WTC11 (cell line): ENCODE results near the gene MDM1. TPM values are rescaled to one million over a fixed set of nuclear protein-coding genes. Genes with fewer than 3 reads are reported as not detected.

ENCODE experiments used
- ATAC-seq: fragments of 200-7000 bp; cut with Tn5 transposase; 2 replicates; pipeline ENCODE4 v1.10.0; 2021; ENCODE audit warnings: mild to moderate bottlenecking, moderate library complexity
- CTCF ChIA-PET: fragments of 300-600 bp; sonication (Branson Sonifier 250); formaldehyde crosslinking; loops from one replicate; lab custom pipeline; 2021; ENCODE audit warnings: antibody characterized with exemption; lab: Charles Lee
- POLR2A ChIA-PET: fragments of 350-600 bp; sonication (Branson Sonifier 250); formaldehyde crosslinking; loops from one replicate; lab custom pipeline; 2021; ENCODE audit warnings: antibody characterized with exemption; lab: Charles Lee
- DNase-seq: peaks from one replicate; pipeline ENCODE4 v3.0.0; 2021; ENCODE audit warnings: low spot score
- H3K27ac Mint-ChIP-seq: 2 replicates; pipeline ENCODE4 v1.8.0; 2021; ENCODE audit warnings: mixed read lengths
- H3K27me3 Mint-ChIP-seq: 2 replicates; pipeline ENCODE4 v1.8.0; 2021; ENCODE audit warnings: low read depth, mild to moderate bottlenecking, moderate library complexity, mixed read lengths
- H3K36me3 Mint-ChIP-seq: 2 replicates; pipeline ENCODE4 v1.8.0; 2021; ENCODE audit warnings: mixed read lengths
- H3K4me1 Mint-ChIP-seq: 2 replicates; pipeline ENCODE4 v1.8.0; 2022; ENCODE audit warnings: mixed read lengths
- H3K4me3 Mint-ChIP-seq: 2 replicates; pipeline ENCODE4 v1.8.0; 2021; ENCODE audit warnings: mild to moderate bottlenecking, moderate library complexity, mixed read lengths
- H3K9me3 Mint-ChIP-seq: 2 replicates; pipeline ENCODE4 v1.8.0; 2021; ENCODE audit warnings: mixed read lengths
- AR ChIP-seq: fragments of 250-450 bp; sonication (Bioruptor Pico); IDR thresholded peaks from 2 replicates; pipeline ENCODE4 v1.9.0; 2021; ENCODE audit warnings: mild to moderate bottlenecking
- CBFB ChIP-seq: sonication (generic); formaldehyde crosslinking; IDR thresholded peaks from 2 replicates; pipeline ENCODE4 v1.8.1; 2022; ENCODE audit warnings: mild to moderate bottlenecking, low read depth, missing genetic modification reagents
- CDX4 ChIP-seq: fragments of 250-450 bp; sonication (Bioruptor Pico); IDR thresholded peaks from 2 replicates; pipeline ENCODE4 v1.9.0; 2021; ENCODE audit warnings: moderate library complexity, mild to moderate bottlenecking, inconsistent platforms, borderline replicate concordance
- EMX1 ChIP-seq: fragments of 250-450 bp; sonication (Bioruptor Pico); IDR thresholded peaks from 2 replicates; pipeline ENCODE4 v1.8.0; 2021; ENCODE audit warnings: mild to moderate bottlenecking
- ETV6 ChIP-seq: sonication (generic); formaldehyde crosslinking; IDR thresholded peaks from 2 replicates; pipeline ENCODE4 v1.8.1; 2022; ENCODE audit warnings: mild to moderate bottlenecking, missing genetic modification reagents
- FOXJ3 ChIP-seq: sonication (generic); formaldehyde crosslinking; IDR thresholded peaks from 2 replicates; pipeline ENCODE4 v1.9.0; 2021; ENCODE audit warnings: missing genetic modification reagents, mild to moderate bottlenecking, borderline replicate concordance
- GRHL2 ChIP-seq: fragments of 250-450 bp; sonication (Bioruptor Pico); IDR thresholded peaks from 2 replicates; pipeline ENCODE4 v1.8.0; 2022; ENCODE audit warnings: mild to moderate bottlenecking, moderate library complexity; ENCODE audit not compliant: insufficient replicate concordance, severe bottlenecking
- IRF2 ChIP-seq: sonication (generic); formaldehyde crosslinking; IDR thresholded peaks from 2 replicates; pipeline ENCODE4 v1.8.0; 2022; ENCODE audit warnings: low read depth, missing genetic modification reagents, borderline replicate concordance
- JUN ChIP-seq: sonication (generic); formaldehyde crosslinking; IDR thresholded peaks from 2 replicates; pipeline ENCODE4 v1.8.0; 2023; ENCODE audit warnings: mild to moderate bottlenecking, missing genetic modification reagents
- KAT7 ChIP-seq: sonication (generic); formaldehyde crosslinking; IDR thresholded peaks from 2 replicates; pipeline ENCODE4 v1.8.1; 2023; ENCODE audit warnings: missing genetic modification reagents, mild to moderate bottlenecking, borderline replicate concordance
- MYBL2 ChIP-seq: sonication (generic); formaldehyde crosslinking; IDR thresholded peaks from 2 replicates; pipeline ENCODE4 v1.8.1; 2023; ENCODE audit warnings: mild to moderate bottlenecking, moderate library complexity, missing genetic modification reagents
- NR1H2 ChIP-seq: sonication (generic); formaldehyde crosslinking; IDR thresholded peaks from 2 replicates; pipeline ENCODE4 v1.9.0; 2021; ENCODE audit warnings: mild to moderate bottlenecking, moderate library complexity, missing genetic modification reagents
- PRRX2 ChIP-seq: fragments of 250-450 bp; sonication (Bioruptor Pico); IDR thresholded peaks from 2 replicates; pipeline ENCODE4 v1.8.0; 2021; ENCODE audit warnings: mild to moderate bottlenecking
- SP1 ChIP-seq: sonication (generic); formaldehyde crosslinking; conservative IDR thresholded peaks from 2 replicates; pipeline ENCODE4 v1.8.1; 2022; ENCODE audit warnings: missing genetic modification reagents
- TEAD4 ChIP-seq: sonication (generic); formaldehyde crosslinking; IDR thresholded peaks from 2 replicates; pipeline ENCODE4 v1.8.0; 2022; ENCODE audit warnings: mild to moderate bottlenecking, missing genetic modification reagents
- TP53 ChIP-seq: sonication (generic); formaldehyde crosslinking; IDR thresholded peaks from 2 replicates; pipeline ENCODE4 v1.8.1; 2023; ENCODE audit warnings: mild to moderate bottlenecking, missing genetic modification reagents
- USF1 ChIP-seq: sonication (generic); formaldehyde crosslinking; IDR thresholded peaks from 2 replicates; pipeline ENCODE4 v1.8.0; 2022; ENCODE audit warnings: mild to moderate bottlenecking, missing genetic modification reagents
- ZMAT4 ChIP-seq: fragments of 250-450 bp; sonication (Bioruptor Pico); IDR thresholded peaks from 2 replicates; pipeline ENCODE4 v1.9.0; 2021; ENCODE audit warnings: mild to moderate bottlenecking
- ZNF396 ChIP-seq: fragments of 250-450 bp; sonication (Bioruptor Pico); IDR thresholded peaks from 2 replicates; pipeline ENCODE4 v1.8.0; 2021; ENCODE audit warnings: mild to moderate bottlenecking, moderate library complexity, borderline replicate concordance
- ZNF425 ChIP-seq: fragments of 250-450 bp; sonication (Bioruptor Pico); conservative IDR thresholded peaks from 2 replicates; pipeline ENCODE4 v1.9.0; 2021; ENCODE audit warnings: mild to moderate bottlenecking
- ZSCAN18 ChIP-seq: fragments of 250-450 bp; sonication (Bioruptor Pico); IDR thresholded peaks from 2 replicates; pipeline ENCODE4 v2.1.2; 2022; ENCODE audit warnings: mild to moderate bottlenecking, moderate library complexity
- total RNA-seq: library from RNA; stranded (reverse); gene quantifications from 3 replicates; pipeline ENCODE4 v1.2.3, GENCODE V29; 2021

Gene MDM1
- total RNA-seq, 1 experiment from 2014 or later: 9.1 TPM

- peak overlapping the region; percentile 86 for H3K4me3 Mint-ChIP-seq
- POLR2A ChIA-PET: interaction anchor here (0.6 kb wide), 1 partner anchor 34 kb away, joined by 3 read pairs; no protein-coding TSS in a partner anchor
Measured at GRCh38 chr12:68331500-68331868, 678 bp downstream of the MDM1 start.

GRCh38 chr12:68327896-68328295, 4.3 kb downstream of the MDM1 start:
- Mint-ChIP-seq H3K4me1 (peaks cover 26% of the 10 kb centered on the region), H3K27me3 (no peaks in the 10 kb centered on the region), H3K27ac (no peak overlapping the region), H3K4me3 (no peak overlapping the region), H3K9me3 (no peaks in the 10 kb centered on the region), H3K36me3 (peaks cover 5% of the 10 kb centered on the region; the same call in 1 of the 2 replicates)
- ChIA-PET CTCF (interaction anchor here (1.0 to 1.1 kb wide), 2 partner anchors 26 to 287 kb away, joined by 3 read pairs; no protein-coding TSS in a partner anchor), POLR2A (no interaction called here)
- no peak for TF ChIP-seq ZNF396
- ATAC-seq: no peak
- DNase-seq: no peak

More at GRCh38 chr12:68331500-68331868, 678 bp downstream of the MDM1 start:
- ATAC-seq (no peak), DNase-seq (no peak)
- H3K4me1 Mint-ChIP-seq: peaks cover 28% of the 10 kb centered on the region
- H3K9me3 Mint-ChIP-seq: no peaks in the 10 kb centered on the region
- TF ChIP-seq CBFB (CRISPR knock-in tag): no peak
- TF ChIP-seq TEAD4 (CRISPR knock-in tag): no peak
- TF ChIP-seq FOXJ3 (CRISPR knock-in tag): no peak
- TF ChIP-seq AR (CRISPR knock-in tag): no peak
- TF ChIP-seq KAT7: 0 out of 2 replicates have a peak, but pooled peaks have one; percentile 12
- no peak for TF ChIP-seq ZMAT4
- peaks cover 4% of the 10 kb centered on the region; the same call in 1 of the 2 replicates for H3K27me3 Mint-ChIP-seq
- CTCF ChIA-PET: interaction anchor here (0.7 to 1.9 kb wide), 5 partner anchors 14 to 291 kb away, joined by 3 to 7 read pairs (median 4); no protein-coding TSS in a partner anchor
- H3K27ac Mint-ChIP-seq: no peak overlapping the region
- peaks cover 4% of the 10 kb centered on the region; the same call in 1 of the 2 replicates for H3K36me3 Mint-ChIP-seq

GRCh38 chr12:68326716-68327115, 5.4 kb downstream of the MDM1 start:
- ATAC-seq (no peak), DNase-seq (no peak)
- no peaks in the 10 kb centered on the region for H3K9me3 Mint-ChIP-seq
- no peak overlapping the region for H3K27ac Mint-ChIP-seq
- H3K36me3 Mint-ChIP-seq: peaks cover 5% of the 10 kb centered on the region; the same call in 1 of the 2 replicates
- H3K4me3 Mint-ChIP-seq: no peak overlapping the region
- ChIA-PET CTCF (interaction anchor here (1.0 kb wide), 1 partner anchor 9 kb away, joined by 4 read pairs; no protein-coding TSS in a partner anchor), POLR2A (no interaction called here)
- H3K4me1 Mint-ChIP-seq: peaks cover 23% of the 10 kb centered on the region
- no peaks in the 10 kb centered on the region for H3K27me3 Mint-ChIP-seq
- TF ChIP-seq IRF2 (CRISPR knock-in tag) (no peak), SP1 (CRISPR knock-in tag) (no peak), ZSCAN18 (CRISPR knock-in tag) (no peak), USF1 (CRISPR knock-in tag) (no peak), ZNF425 (CRISPR knock-in tag) (no peak), JUN (CRISPR knock-in tag) (no peak), GRHL2 (CRISPR knock-in tag) (no peak), MYBL2 (CRISPR knock-in tag) (no peak), EMX1 (CRISPR knock-in tag) (no peak), TP53 (CRISPR knock-in tag) (no peak), NR1H2 (no peak), ETV6 (CRISPR knock-in tag) (no peak), PRRX2 (no peak), CDX4 (CRISPR knock-in tag) (no peak)
